Gastroesophageal sphincter (tissue), 3 donors: ENCODE measurements around the gene TAF12.

Experiments
- CTCF ChIP-seq, 4 experiments: fragments of 200-600 bp in 2 of 4; fragments of 450-650 bp in 2 of 4; sonication (generic) in 1 of 4; IDR thresholded peaks; one replicate each; pipeline ENCODE4 v1.5.1; 2017 to 2019; ENCODE audit warnings: antibody characterized with exemption in 4 of 4, mild to moderate bottlenecking in 2 of 4, moderate library complexity in 2 of 4
- EP300 ChIP-seq: sonication (generic); formaldehyde crosslinking; IDR thresholded peaks from one replicate; pipeline ENCODE4 v1.6.1; 2017; ENCODE audit warnings: antibody characterized with exemption, mild to moderate bottlenecking
- POLR2A ChIP-seq, 2 donors: fragments of 450-650 bp; IDR thresholded peaks; one replicate each; pipeline ENCODE4 v1.6.1; 2017; ENCODE audit warnings: antibody characterized with exemption in 2 of 2, mild to moderate bottlenecking in 2 of 2, moderate library complexity in 1 of 2
- POLR2AphosphoS5 ChIP-seq: sonication (generic); formaldehyde crosslinking; IDR thresholded peaks from one replicate; pipeline ENCODE4 v1.6.1; 2017; ENCODE audit warnings: antibody characterized with exemption

- TF ChIP-seq CTCF (IDR thresholded peaks at IDR 0.05) (no peak), EP300 (no peak), POLR2A (IDR thresholded peaks at IDR 0.05) (no peak), POLR2AphosphoS5 (peak; percentile 7)
These were observed 41.2 kb downstream of the TAF12 start for GRCh38 chr1:28601696-28602095.
